Neutrophil (primary cell): ENCODE data around the gene UST.

Source experiments
- H3K27ac ChIP-seq: fragments of 200-600 bp; sonication (generic); 2 replicates; pipeline ENCODE4 v1.5.1; 2016; ENCODE audit warnings: mild to moderate bottlenecking, moderate library complexity
- H3K27me3 ChIP-seq: fragments of 200-600 bp; sonication (generic); 2 replicates; pipeline ENCODE4 v1.6.0; 2016; ENCODE audit warnings: mild to moderate bottlenecking
- H3K36me3 ChIP-seq: fragments of 200-600 bp; sonication (generic); 2 replicates; pipeline ENCODE4 v1.5.1; 2017
- H3K4me1 ChIP-seq, 2 experiments: fragments of 200-600 bp in 1 of 2; sonication (generic) in 1 of 2; 1 replicate in 1 of 2; 2 replicates in 1 of 2; pipeline versions ENCODE4 v1.5.1 to v1.6.1; 2013 to 2016; ENCODE audit warnings: low read depth in 1 of 2, low read length in 1 of 2, mild to moderate bottlenecking in 1 of 2, moderate library complexity in 1 of 2; ENCODE audit not compliant: control insufficient read depth in 1 of 2, insufficient read depth in 1 of 2
- H3K4me3 ChIP-seq, 2 experiments: fragments of 200-600 bp in 1 of 2; sonication (generic) in 1 of 2; 1 replicate in 1 of 2; 2 replicates in 1 of 2; pipeline ENCODE4 v1.5.1; 2013 to 2016; ENCODE audit warnings: low read depth in 1 of 2, low read length in 1 of 2, mild to moderate bottlenecking in 1 of 2, moderate library complexity in 1 of 2
- H3K9me3 ChIP-seq: fragments of 200-600 bp; sonication (generic); 2 replicates; pipeline ENCODE4 v1.5.1; 2016
- TF ChIP-seq, protein P1 (sequence below): fragments of 200-600 bp; sonication (generic); IDR thresholded peaks from 2 replicates; pipeline ENCODE4 v1.5.1; 2016; ENCODE audit warnings: antibody characterized with exemption

The UST gene

DNA sequence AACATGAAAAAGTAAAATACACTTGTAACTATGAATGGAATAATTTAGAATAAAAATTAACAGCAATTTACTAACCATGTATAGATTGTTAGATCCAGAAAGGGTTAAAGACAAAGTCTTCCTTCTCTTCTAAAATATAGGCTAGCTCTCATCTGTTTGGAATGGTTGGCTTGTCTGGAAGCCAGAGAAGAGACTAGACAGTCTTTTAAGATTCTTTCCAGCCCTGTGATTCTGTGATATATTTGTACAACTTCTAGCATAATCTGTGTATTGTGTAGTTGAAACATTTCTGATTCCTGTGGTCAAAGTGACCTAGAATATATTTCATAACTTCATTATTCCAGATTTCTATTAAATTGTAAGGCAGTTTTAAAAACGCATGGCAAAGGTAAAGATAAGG lies 196.6 kb downstream of the UST start:
- Histone ChIP-seq H3K4me3 (no peak overlapping the region), H3K27ac (no peak overlapping the region), H3K4me1 (no peaks in the 10 kb centered on the region), H3K27me3 (no peaks in the 10 kb centered on the region), H3K9me3 (no peaks in the 10 kb centered on the region), H3K36me3 (no peaks in the 10 kb centered on the region)
- TF ChIP-seq, protein P1, sequence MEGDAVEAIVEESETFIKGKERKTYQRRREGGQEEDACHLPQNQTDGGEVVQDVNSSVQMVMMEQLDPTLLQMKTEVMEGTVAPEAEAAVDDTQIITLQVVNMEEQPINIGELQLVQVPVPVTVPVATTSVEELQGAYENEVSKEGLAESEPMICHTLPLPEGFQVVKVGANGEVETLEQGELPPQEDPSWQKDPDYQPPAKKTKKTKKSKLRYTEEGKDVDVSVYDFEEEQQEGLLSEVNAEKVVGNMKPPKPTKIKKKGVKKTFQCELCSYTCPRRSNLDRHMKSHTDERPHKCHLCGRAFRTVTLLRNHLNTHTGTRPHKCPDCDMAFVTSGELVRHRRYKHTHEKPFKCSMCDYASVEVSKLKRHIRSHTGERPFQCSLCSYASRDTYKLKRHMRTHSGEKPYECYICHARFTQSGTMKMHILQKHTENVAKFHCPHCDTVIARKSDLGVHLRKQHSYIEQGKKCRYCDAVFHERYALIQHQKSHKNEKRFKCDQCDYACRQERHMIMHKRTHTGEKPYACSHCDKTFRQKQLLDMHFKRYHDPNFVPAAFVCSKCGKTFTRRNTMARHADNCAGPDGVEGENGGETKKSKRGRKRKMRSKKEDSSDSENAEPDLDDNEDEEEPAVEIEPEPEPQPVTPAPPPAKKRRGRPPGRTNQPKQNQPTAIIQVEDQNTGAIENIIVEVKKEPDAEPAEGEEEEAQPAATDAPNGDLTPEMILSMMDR = no peak

DNA sequence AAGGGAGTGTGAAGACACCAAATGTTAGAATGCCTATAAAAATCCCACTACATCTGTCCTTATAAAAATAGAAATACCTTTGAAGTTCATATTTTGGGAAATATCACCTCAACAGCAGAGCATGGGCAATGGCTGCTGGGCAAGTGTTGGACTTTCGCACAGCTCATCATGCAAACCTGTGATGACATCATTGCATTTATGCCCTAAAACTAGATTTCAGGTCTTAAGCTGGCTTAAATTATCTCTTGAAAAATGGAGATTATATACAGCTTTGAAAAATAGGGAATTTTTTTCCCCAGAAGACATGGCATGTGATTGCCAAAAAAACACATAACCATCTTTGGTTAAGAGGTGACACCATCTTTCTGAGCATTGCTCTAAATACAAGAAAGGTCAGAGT lies 197.8 kb downstream of the UST start:
- Histone ChIP-seq H3K27ac (no peak overlapping the region), H3K4me1 (no peaks in the 10 kb centered on the region), H3K27me3 (no peaks in the 10 kb centered on the region), H3K36me3 (no peaks in the 10 kb centered on the region), H3K9me3 (no peaks in the 10 kb centered on the region), H3K4me3 (no peak overlapping the region)
- TF ChIP-seq, protein P1 = no peak

- H3K36me3 ChIP-seq = no peaks in the 10 kb centered on the region
- no peak overlapping the region for H3K27ac ChIP-seq
- TF ChIP-seq, protein P1 = no peak
Measured at GRCh38 chr6:148945301-148946021, 198.6 kb downstream of the UST start.

DNA sequence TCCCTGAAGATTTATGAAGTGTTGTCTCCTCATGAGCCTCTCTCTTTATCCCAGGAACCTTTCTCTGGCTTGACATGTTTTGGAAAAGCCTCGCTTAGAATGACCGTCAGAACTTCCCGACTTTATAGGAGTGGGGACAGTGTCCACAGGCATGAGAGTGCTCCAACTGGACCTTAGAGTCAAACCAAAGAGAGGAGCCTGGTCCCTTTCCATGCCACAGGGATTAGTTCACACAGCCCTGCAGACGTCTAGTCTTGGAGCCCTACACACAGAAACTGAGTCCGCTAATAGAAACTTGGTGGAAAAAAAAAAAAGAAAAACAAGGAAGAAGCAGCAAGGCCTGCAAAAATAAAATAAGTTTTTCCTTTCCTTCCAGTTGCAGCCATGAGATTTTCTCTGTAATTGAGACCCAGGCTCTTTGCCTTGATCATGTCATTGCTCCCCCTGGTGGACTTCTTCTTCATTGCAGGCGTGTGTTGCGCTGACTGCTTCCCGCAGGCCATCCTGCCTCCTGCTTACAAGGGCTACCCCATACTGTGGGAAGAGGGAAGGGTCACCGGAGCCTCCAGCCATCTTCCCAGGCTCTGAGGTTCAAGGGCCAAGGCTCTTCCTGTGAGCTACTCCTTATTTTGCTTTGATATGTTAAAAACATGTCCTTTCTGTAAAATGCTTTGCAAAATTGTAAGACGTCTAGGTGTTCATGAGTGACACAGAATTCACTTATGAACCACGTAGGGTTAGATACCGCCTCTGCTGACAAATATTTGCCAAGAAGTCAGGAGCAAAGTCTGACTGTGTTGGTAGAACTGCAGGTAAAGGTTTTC lies 201.0 kb downstream of the UST start:
- TF ChIP-seq, protein P1 = peak; percentile 57
- H3K9me3 ChIP-seq = no peaks in the 10 kb centered on the region
- no peaks in the 10 kb centered on the region for H3K36me3 ChIP-seq
- no peaks in the 10 kb centered on the region for H3K4me1 ChIP-seq
- no peak overlapping the region for H3K27ac ChIP-seq
- H3K27me3 ChIP-seq = no peaks in the 10 kb centered on the region
- H3K4me3 ChIP-seq = no peak overlapping the region

More at GRCh38 chr6:148945301-148946021, 198.6 kb downstream of the UST start:
- no peak overlapping the region for H3K4me3 ChIP-seq
- H3K4me1 ChIP-seq = no peaks in the 10 kb centered on the region
- H3K9me3 ChIP-seq = no peaks in the 10 kb centered on the region
- H3K27me3 ChIP-seq = no peaks in the 10 kb centered on the region

DNA sequence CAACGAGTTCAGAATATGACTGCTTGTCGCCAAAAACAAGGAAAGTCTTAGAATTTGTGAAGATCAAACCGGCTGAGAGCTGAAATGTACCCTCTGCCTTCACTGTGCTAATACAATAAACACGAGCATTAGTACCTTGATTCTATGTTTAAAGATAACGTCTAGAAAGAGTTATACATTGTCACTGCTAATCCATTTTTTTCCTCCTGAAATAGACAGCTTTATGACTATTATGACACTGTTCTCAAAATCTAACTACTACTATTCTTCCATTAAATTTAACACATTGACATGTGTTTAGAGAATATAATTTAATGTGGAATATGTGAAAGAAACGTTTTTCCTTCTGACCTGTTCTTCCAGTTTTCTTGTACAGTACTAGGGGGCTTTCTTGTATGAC lies 204.8 kb downstream of the UST start:
- TF ChIP-seq, protein P1 = no peak
- H3K27ac ChIP-seq = no peak overlapping the region
- H3K36me3 ChIP-seq = no peaks in the 10 kb centered on the region
- H3K9me3 ChIP-seq = no peaks in the 10 kb centered on the region
- H3K4me3 ChIP-seq = no peak overlapping the region
- no peaks in the 10 kb centered on the region for H3K4me1 ChIP-seq
- H3K27me3 ChIP-seq = no peaks in the 10 kb centered on the region
